Pancreas (tissue), 10 donors: ENCODE data around the gene AIDA. TPM values are rescaled to one million over a fixed set of nuclear protein-coding genes. Genes with fewer than 3 reads are reported as not detected.

Source experiments
- ATAC-seq, 4 donors: fragments of 200-7000 bp; cut with Tn5 transposase; one replicate each; pipeline versions ENCODE4 v1.8.0 to v1.9.1; 2020; ENCODE audit warnings: mild to moderate bottlenecking in 4 of 4, moderate library complexity in 4 of 4
- DNase-seq, 6 donors: peaks; one replicate each; pipeline ENCODE4 v3.0.0-alpha.2; 2020
- FAIRE-seq: peaks from 2 replicates; lab custom pipeline; 2012; peaks lifted over from hg19 to GRCh38; lab: Jason Lieb, UNC
- H3K27ac ChIP-seq, 4 donors: fragments of 200-600 bp; sonication (generic); 1 replicate in 3 of 4; 2 replicates in 1 of 4; pipeline versions ENCODE4 v1.5.0 to v1.8.0; 2020
- H3K27me3 ChIP-seq, 4 donors: fragments of 200-600 bp; one replicate each; pipeline ENCODE4 v1.8.0; 2021
- H3K36me3 ChIP-seq, 3 donors: fragments of 200-600 bp; sonication (generic) in 1 of 3; one replicate each; pipeline versions ENCODE4 v1.5.0 to v1.8.0; 2020 to 2021
- H3K4me1 ChIP-seq, 3 donors: fragments of 200-600 bp; one replicate each; pipeline ENCODE4 v1.8.0; 2021
- H3K4me3 ChIP-seq, 4 donors: fragments of 200-600 bp; sonication (generic) in 2 of 4; one replicate each; pipeline versions ENCODE4 v1.5.0 to v1.8.0; 2020 to 2021
- H3K9me3 ChIP-seq, 4 donors: fragments of 200-600 bp; one replicate each; pipeline ENCODE4 v1.8.0; 2021
- WGBS, 2 donors: extraction: QIAGEN DNeasy Blood & Tissue Kit; methylation state at CpG; one replicate each; pipeline ENCODE4 v1.1.7; 2013; 5-methylcytosine and 5-hydroxymethylcytosine counted together
- intact Hi-C, 3 donors: fragments of 100-400 bp; cut with DNase I; formaldehyde crosslinking; loops; one replicate each; pipeline versions ENCODE4 v1.11.1 to v1.14.2; 2022
- polyA plus RNA-seq, 2 donors: library from polyadenylated mRNA; stranded (reverse); fragments of 200-250 nt; gene quantifications; one replicate each; pipeline ENCODE4 v1.2.3, GENCODE V29; 2013
- total RNA-seq, 6 donors: library from RNA; stranded (reverse); fragmentation: NEBNext Ultra II Directional in 4 of 6; extraction: Animal tissue kit (Norgen Biotek cat#: 25700) in 4 of 6; gene quantifications; one replicate each; pipeline versions ENCODE4 v1.2.1 to v1.2.4, GENCODE V29; 2021 to 2023
- TF ChIP-seq, protein P1 (sequence below), 4 donors: fragments of 200-600 bp; sonication (generic) in 3 of 4; IDR thresholded peaks; one replicate each; pipeline versions ENCODE4 v1.5.0 to v1.8.0; 2021; ENCODE audit warnings: antibody characterized with exemption in 4 of 4
- donor health status: healthy with polysubstance abuse.
- donor health status: DM: no; HTN: no; CAD: no; lungs with moderate emphysema.
- donor health status: DM: no; HTN: no; CAD: no.
- donor health status: control.
- donor health status: control.
- donor health status: Bipolar disorder and iron deficiency.
- donor health status: DM: yes; HTN: yes; CAD: no.
- donor health status: DM: no; HTN: no; CAD: no.
- donor health status: DM: no; HTN: no; CAD: no.
- donor health status: DM: yes; HTN: yes; CAD: no.

AIDA gene
- total and polyA plus RNA-seq, 8 donors, result 20.1 to 41.9 (median 26.0) TPM

DNA sequence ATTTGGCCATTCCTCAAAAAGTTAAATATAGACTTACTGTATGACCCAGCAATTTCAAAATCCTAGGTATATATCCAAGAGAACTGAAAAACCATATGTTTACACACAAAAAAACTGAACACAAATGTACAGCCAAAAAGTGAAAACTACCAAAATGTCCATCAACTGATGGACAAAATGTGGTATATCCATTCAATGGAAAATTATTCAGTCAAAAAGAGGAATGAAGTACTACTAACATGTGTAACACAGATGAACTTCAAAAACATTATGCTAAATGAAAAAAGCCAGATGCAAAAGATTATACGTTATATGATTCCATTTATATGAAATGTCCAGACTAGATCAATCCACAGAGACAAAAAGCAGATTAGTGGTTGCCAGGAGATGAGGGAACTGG, 8.0 kb downstream of the AIDA start:
- H3K27ac ChIP-seq, result no peak overlapping the region
- H3K4me1 ChIP-seq, result peaks cover 6 to 13% (median 6%) of the 10 kb centered on the region in 3 donors
- WGBS, 2 donors, result 92 to 93% methylated on average over 1 of the region's 1 CpG
- intact Hi-C loops, result no loop called here
- DNase-seq (no peak), FAIRE-seq (no peak), ATAC-seq (no peak)
- H3K4me3 ChIP-seq, result no peak overlapping the region
- H3K27me3 ChIP-seq, result no peaks in the 10 kb centered on the region
- no peaks in the 10 kb centered on the region for H3K36me3 ChIP-seq
- no peaks in the 10 kb centered on the region for H3K9me3 ChIP-seq
- TF ChIP-seq, protein P1, sequence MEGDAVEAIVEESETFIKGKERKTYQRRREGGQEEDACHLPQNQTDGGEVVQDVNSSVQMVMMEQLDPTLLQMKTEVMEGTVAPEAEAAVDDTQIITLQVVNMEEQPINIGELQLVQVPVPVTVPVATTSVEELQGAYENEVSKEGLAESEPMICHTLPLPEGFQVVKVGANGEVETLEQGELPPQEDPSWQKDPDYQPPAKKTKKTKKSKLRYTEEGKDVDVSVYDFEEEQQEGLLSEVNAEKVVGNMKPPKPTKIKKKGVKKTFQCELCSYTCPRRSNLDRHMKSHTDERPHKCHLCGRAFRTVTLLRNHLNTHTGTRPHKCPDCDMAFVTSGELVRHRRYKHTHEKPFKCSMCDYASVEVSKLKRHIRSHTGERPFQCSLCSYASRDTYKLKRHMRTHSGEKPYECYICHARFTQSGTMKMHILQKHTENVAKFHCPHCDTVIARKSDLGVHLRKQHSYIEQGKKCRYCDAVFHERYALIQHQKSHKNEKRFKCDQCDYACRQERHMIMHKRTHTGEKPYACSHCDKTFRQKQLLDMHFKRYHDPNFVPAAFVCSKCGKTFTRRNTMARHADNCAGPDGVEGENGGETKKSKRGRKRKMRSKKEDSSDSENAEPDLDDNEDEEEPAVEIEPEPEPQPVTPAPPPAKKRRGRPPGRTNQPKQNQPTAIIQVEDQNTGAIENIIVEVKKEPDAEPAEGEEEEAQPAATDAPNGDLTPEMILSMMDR (IDR thresholded peaks at IDR 0.05), result no peak

DNA sequence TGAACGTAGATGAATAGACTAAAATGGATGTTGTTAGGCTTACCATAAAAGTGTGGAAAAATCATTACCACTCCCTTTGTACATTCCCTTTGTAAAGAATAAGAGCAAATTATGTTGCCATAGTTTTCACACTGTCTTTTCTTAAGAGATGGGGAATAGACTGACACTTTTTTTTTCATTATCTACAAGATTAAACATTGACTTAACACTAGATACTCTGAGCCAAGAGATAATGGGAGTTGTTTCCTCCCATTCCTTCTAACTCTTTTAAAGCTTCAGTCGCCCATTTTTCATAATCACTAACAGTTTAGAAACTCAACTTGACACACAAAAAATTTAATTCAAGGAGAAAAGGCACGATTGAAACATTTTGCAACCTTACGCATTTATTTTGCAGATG, 10.1 kb downstream of the AIDA start:
- ATAC-seq (peak in 2 of 4 donors; percentile 37 to 54), FAIRE-seq (no peak), DNase-seq (no peak)
- Histone ChIP-seq H3K4me1 (peaks cover 6 to 13% (median 6%) of the 10 kb centered on the region in 3 donors), H3K9me3 (no peaks in the 10 kb centered on the region), H3K27ac (no peak overlapping the region), H3K27me3 (no peaks in the 10 kb centered on the region), H3K36me3 (no peaks in the 10 kb centered on the region), H3K4me3 (no peak overlapping the region)
- intact Hi-C loops, result no loop called here
- TF ChIP-seq, protein P1 (IDR thresholded peaks at IDR 0.05), result no peak
- WGBS, 2 donors, result 45 to 51% methylated on average over 4 of the region's 4 CpGs

DNA sequence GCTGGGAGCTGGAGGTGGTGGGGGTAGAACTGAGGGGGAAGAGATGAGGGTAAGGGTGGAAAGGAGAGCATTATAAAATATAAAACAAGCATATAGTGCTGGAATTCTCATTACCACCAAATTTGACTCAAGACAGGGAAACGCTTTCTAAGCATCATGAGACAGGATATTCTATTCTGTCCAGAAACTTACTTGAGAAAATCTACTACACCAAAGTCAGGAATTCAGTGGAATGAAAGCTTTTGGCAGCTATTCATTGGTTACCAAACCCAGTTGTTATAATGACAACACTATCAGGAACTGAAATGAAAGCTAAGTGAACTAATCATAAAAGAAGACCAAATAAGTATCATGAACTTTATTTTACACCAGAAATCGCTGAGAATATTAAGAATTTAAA, 14.5 kb downstream of the AIDA start:
- H3K4me1 ChIP-seq, result peaks cover 6 to 8% (median 6%) of the 10 kb centered on the region in 3 donors
- ATAC-seq (no peak), DNase-seq (no peak), FAIRE-seq (peak; percentile 23)
- no peak overlapping the region for H3K27ac ChIP-seq
- no peaks in the 10 kb centered on the region for H3K36me3 ChIP-seq
- H3K27me3 ChIP-seq, result no peaks in the 10 kb centered on the region
- 89 to 93% methylated on average over 2 of the region's 2 CpGs for WGBS, 2 donors
- intact Hi-C loops, result no loop called here
- H3K4me3 ChIP-seq, result no peak overlapping the region
- no peaks in the 10 kb centered on the region for H3K9me3 ChIP-seq
- TF ChIP-seq, protein P1 (IDR thresholded peaks at IDR 0.05), result no peak

DNA sequence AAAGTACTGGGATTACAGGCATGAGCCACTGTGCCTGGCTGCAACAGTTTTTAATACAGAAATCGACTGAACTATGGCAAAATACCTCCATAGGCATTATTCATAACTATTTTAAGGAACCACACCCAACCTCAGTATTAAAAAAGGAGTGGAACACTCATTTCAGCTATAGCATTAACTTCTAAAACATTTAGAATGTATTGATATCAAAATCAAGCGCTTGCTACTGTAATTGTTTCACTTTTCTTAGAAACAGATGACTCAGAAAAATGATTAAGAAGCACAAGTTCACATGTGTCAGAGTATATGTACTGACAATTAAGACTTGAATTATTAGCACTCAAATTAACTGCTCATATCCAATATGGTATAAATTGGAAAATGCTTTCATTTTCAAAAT, 15.1 kb downstream of the AIDA start:
- intact Hi-C loops, result no loop called here
- Histone ChIP-seq H3K4me3 (no peak overlapping the region), H3K27me3 (no peaks in the 10 kb centered on the region), H3K36me3 (no peaks in the 10 kb centered on the region), H3K27ac (no peak overlapping the region), H3K4me1 (peaks cover 1 to 2% (median 2%) of the 10 kb centered on the region in 3 donors), H3K9me3 (no peaks in the 10 kb centered on the region)
- DNase-seq (no peak), FAIRE-seq (no peak), ATAC-seq (no peak)
- TF ChIP-seq, protein P1 (IDR thresholded peaks at IDR 0.05), result no peak
- WGBS, 2 donors, result 91 to 97% methylated on average over 2 of the region's 2 CpGs

DNA sequence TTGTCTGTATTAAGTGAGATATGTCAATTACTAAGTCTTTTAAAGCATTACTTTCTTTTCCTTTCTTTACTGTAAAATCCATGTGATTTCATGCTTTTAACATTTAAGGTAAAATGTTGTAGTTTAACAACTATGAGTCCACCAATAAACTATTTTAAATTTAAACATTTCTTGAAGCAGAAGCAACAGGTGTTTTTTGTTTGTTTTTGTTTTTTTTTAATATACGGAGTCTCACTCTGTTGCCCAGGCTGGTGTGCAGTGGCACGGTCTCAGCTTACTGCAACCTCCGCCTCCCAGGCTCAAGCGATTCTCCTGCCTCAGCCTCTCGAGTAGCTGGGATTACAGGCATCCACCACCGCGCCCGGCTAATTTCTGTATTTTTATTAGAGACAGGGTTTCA, 15.6 kb downstream of the AIDA start:
- no peak overlapping the region for H3K27ac ChIP-seq
- TF ChIP-seq, protein P1 (IDR thresholded peaks at IDR 0.05), result no peak
- no peak for ATAC-seq
- no peaks in the 10 kb centered on the region for H3K9me3 ChIP-seq
- 94 to 95% methylated on average over 8 of the region's 8 CpGs for WGBS, 2 donors
- no peak for FAIRE-seq
- no peaks in the 10 kb centered on the region for H3K4me1 ChIP-seq
- intact Hi-C loops, result no loop called here
- DNase-seq, result no peak
- no peaks in the 10 kb centered on the region for H3K36me3 ChIP-seq
- no peaks in the 10 kb centered on the region for H3K27me3 ChIP-seq
- H3K4me3 ChIP-seq, result no peak overlapping the region
